ENCODE data around the gene DDX31.

DNA sequence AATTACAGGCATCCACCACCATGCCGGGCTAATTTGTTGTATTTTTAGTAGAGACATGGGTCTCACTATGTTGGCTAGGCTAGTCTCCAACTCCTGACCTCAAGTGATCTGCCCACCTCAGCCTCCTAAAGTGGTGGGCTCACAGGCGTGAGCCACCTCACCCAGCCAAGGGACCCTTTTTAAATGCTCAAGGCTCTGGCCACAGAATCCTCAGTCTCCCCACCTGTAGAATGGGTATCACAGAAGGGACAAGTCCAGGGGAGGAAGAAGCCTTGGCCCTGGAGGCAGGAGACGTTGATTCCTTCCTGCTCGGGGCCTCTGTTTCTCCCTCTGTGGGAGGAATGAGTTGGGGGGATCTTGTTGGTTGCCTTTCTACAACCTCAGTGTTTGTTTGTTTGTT, 46.2 kb upstream of the DDX31 start:
- TF ChIP-seq, protein P1, sequence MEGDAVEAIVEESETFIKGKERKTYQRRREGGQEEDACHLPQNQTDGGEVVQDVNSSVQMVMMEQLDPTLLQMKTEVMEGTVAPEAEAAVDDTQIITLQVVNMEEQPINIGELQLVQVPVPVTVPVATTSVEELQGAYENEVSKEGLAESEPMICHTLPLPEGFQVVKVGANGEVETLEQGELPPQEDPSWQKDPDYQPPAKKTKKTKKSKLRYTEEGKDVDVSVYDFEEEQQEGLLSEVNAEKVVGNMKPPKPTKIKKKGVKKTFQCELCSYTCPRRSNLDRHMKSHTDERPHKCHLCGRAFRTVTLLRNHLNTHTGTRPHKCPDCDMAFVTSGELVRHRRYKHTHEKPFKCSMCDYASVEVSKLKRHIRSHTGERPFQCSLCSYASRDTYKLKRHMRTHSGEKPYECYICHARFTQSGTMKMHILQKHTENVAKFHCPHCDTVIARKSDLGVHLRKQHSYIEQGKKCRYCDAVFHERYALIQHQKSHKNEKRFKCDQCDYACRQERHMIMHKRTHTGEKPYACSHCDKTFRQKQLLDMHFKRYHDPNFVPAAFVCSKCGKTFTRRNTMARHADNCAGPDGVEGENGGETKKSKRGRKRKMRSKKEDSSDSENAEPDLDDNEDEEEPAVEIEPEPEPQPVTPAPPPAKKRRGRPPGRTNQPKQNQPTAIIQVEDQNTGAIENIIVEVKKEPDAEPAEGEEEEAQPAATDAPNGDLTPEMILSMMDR (conservative IDR thresholded peaks at IDR 0.05; ENCODE audit: low read length) = no peak
- TF ChIP-seq EZH2phosphoT487 (IDR thresholded peaks at IDR 0.05; ENCODE audit: borderline replicate concordance, low read depth, low read length) = no peak
